Neuron (in vitro differentiated cells): ENCODE measurements around the gene CSNK2B.

Source experiments
- H2AFZ ChIP-seq: one replicate; pipeline ENCODE4 v1.6.1; 2013; ENCODE audit warnings: low read depth, mild to moderate bottlenecking, inconsistent platforms, low read length, moderate library complexity
- H3K27me3 ChIP-seq: one replicate; pipeline ENCODE4 v1.6.1; 2013; ENCODE audit warnings: low read length; ENCODE audit not compliant: insufficient read depth
- H3K36me3 ChIP-seq: one replicate; pipeline ENCODE4 v1.6.1; 2013; ENCODE audit warnings: low read length; ENCODE audit not compliant: insufficient read depth
- H3K4me1 ChIP-seq: one replicate; pipeline ENCODE4 v1.6.1; 2013; ENCODE audit warnings: low read length; ENCODE audit not compliant: insufficient read depth
- H3K4me3 ChIP-seq: 2 replicates; pipeline ENCODE4 v1.5.1; 2013; ENCODE audit warnings: mild to moderate bottlenecking, low read length, moderate library complexity
- H3K9me3 ChIP-seq: one replicate; pipeline ENCODE4 v1.6.1; 2013; ENCODE audit warnings: low read length

Gene CSNK2B

DNA sequence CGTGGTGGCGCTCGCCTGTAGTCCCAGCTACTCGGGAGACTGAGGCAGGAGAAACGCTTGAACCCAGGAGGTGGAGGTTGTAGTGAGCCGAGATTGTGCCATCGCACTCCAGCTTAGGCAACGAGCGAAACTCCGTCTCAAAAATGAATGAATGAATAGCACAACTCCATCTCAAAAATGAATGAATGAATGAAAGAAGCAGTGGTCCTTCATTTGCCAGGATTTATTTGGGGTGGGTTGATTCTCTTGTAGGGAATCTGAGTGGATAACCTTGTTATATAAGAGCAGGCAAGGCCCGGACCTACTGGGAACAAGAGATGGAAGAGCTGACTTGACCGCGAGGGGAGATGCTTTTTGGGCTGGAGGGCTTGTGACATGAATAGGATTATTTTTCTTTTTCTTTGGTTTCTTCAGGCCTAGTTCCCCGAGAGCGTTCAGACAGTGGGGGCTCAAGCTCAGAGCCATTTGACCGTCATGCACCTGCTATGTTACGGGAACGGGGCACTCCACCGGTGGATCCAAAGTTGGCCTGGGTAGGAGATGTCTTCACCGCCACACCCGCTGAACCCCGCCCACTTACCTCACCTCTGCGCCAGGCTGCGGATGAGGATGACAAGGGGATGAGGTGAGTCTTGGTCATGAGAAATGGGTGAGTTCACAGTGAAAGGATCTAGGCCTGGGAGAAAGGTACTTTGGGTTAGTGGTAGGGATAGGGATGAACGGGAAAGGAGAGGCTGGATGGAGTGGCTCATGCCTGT is 35.5 kb upstream of the CSNK2B start:
- H3K9me3 ChIP-seq = no peaks in the 10 kb centered on the region
- H3K4me1 ChIP-seq = no peaks in the 10 kb centered on the region
- H3K4me3 ChIP-seq = no peak overlapping the region
- no peak overlapping the region for H2AFZ ChIP-seq
- peaks cover 98% of the 10 kb centered on the region for H3K36me3 ChIP-seq
- no peaks in the 10 kb centered on the region for H3K27me3 ChIP-seq

DNA sequence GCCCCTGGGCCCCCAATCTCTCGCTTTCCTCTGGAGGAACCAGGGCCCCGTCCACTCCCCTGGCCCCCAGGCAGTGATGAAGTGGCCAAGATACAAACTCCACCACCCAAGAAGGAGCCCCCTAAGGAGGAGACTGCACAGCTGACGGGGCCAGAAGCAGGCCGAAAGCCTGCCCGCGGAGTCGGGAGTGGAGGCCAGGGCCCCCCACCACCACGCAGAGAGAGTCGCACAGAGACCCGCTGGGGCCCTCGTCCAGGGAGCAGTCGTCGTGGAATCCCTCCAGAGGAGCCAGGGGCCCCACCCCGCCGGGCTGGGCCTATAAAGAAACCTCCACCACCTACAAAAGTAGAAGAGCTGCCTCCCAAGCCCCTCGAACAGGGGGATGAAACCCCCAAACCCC is 34.7 kb upstream of the CSNK2B start:
- Histone ChIP-seq H3K4me3 (no peak overlapping the region), H2AFZ (no peak overlapping the region), H3K36me3 (peaks cover 98% of the 10 kb centered on the region), H3K9me3 (no peaks in the 10 kb centered on the region), H3K27me3 (no peaks in the 10 kb centered on the region), H3K4me1 (no peaks in the 10 kb centered on the region)

DNA sequence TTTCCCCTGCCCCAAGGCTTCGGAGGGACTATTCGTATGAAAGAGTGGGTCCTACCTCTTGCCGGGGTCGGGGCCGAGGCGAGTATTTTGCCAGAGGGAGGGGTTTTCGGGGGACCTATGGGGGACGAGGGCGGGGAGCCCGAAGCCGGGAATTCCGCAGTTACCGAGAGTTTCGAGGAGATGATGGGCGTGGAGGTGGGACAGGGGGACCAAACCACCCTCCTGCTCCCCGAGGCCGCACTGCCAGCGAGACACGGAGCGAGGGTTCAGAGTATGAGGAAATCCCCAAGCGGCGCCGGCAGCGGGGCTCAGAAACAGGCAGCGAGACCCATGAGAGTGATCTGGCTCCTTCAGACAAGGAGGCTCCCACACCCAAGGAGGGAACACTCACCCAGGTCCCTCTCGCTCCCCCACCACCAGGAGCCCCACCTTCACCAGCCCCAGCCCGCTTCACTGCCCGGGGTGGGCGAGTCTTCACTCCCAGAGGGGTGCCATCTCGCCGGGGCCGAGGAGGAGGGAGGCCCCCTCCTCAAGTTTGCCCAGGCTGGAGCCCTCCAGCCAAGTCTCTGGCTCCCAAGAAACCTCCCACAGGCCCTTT is 34.1 kb upstream of the CSNK2B start:
- no peaks in the 10 kb centered on the region for H3K4me1 ChIP-seq
- H3K36me3 ChIP-seq = peaks cover 98% of the 10 kb centered on the region
- H2AFZ ChIP-seq = no peak overlapping the region
- no peaks in the 10 kb centered on the region for H3K9me3 ChIP-seq
- no peaks in the 10 kb centered on the region for H3K27me3 ChIP-seq
- no peak overlapping the region for H3K4me3 ChIP-seq

DNA sequence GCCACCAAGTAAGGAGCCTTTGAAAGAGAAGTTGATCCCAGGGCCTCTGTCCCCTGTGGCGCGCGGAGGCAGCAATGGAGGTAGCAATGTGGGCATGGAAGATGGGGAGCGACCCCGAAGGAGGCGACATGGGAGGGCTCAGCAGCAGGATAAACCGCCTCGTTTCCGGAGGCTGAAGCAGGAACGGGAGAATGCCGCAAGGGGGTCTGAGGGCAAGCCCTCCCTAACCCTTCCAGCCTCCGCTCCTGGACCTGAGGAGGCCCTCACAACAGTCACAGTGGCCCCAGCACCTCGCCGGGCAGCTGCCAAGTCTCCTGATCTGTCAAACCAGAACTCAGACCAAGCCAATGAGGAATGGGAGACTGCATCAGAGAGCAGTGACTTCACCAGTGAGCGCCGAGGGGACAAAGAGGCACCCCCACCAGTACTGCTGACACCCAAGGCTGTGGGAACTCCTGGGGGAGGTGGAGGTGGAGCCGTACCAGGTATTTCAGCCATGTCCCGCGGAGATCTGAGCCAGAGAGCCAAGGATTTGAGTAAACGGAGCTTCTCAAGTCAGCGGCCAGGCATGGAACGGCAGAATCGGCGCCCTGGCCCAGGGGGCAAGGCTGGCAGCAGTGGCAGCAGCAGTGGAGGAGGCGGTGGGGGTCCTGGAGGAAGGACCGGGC is 33.5 kb upstream of the CSNK2B start:
- Histone ChIP-seq H3K36me3 (peaks cover 98% of the 10 kb centered on the region), H3K4me1 (no peaks in the 10 kb centered on the region), H3K27me3 (no peaks in the 10 kb centered on the region), H2AFZ (no peak overlapping the region), H3K9me3 (no peaks in the 10 kb centered on the region), H3K4me3 (no peak overlapping the region)

DNA sequence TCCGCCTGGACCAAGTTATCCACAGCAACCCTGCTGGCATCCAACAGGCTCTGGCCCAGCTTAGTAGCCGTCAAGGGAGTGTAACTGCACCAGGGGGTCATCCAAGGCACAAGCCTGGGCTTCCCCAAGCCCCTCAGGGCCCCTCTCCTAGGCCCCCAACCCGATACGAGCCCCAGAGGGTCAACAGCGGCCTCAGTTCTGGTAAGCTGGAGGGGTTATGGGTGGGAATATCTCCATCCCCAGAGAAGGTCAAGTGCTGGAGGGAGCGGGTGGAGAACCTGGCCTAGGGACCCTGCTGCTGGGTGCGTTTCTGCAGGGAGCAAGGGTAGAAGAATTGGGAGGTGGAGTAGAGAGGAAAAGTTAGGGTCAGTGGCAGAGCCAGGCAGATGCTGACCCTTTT is 32.4 kb upstream of the CSNK2B start:
- Histone ChIP-seq H3K9me3 (no peaks in the 10 kb centered on the region), H3K36me3 (peaks cover 97% of the 10 kb centered on the region), H3K4me1 (no peaks in the 10 kb centered on the region), H2AFZ (no peak overlapping the region), H3K27me3 (no peaks in the 10 kb centered on the region), H3K4me3 (no peak overlapping the region)

DNA sequence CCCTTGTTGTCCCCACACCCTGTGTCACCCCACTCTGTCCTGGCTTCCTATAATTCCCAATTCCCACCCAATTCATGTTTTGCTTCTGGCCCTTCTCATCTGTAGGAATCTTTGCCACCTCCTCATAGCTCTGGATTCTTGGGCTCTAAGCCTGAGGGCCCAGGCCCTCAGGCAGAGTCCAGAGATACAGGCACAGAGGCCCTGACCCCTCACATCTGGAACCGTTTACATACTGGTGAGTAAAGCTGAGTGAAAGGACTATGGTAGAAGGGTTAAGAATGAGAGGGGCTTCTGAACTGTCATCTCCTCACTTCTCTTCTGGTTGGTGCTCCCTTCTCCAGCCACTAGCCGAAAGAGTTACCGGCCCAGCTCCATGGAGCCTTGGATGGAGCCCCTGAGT is 31.7 kb upstream of the CSNK2B start:
- Histone ChIP-seq H3K9me3 (no peaks in the 10 kb centered on the region), H3K4me3 (no peak overlapping the region), H3K4me1 (no peaks in the 10 kb centered on the region), H3K27me3 (no peaks in the 10 kb centered on the region), H3K36me3 (peaks cover 96% of the 10 kb centered on the region), H2AFZ (no peak overlapping the region)

DNA sequence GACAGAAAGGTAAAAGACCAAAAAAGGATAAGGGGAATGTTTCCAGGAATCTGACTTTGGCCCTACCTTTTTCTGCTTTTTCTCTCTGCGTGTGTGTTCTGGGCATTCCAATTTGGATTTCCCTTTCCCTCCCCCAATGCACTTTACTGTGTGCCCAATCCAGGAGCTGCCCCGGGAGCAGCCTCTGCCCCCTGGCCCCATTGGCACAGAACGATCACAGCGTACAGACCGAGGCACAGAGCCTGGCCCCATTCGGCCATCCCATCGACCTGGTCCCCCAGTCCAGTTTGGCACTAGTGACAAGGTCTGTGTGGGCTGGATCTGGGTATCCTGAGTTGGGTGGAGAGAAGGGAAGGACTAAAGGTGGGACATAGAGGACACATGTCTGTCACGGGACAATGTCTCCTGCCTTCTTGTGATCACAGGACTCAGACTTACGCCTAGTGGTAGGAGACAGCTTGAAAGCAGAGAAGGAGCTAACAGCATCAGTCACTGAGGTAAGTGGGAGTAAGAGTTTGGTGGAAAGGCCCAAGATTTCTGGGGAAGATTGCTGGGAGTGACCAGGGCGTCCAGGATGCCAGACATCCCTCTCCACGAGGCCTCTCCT is 30.8 kb upstream of the CSNK2B start:
- H3K4me1 ChIP-seq = no peaks in the 10 kb centered on the region
- H3K27me3 ChIP-seq = no peaks in the 10 kb centered on the region
- H3K9me3 ChIP-seq = no peaks in the 10 kb centered on the region
- H2AFZ ChIP-seq = no peak overlapping the region
- H3K4me3 ChIP-seq = no peak overlapping the region
- peaks cover 97% of the 10 kb centered on the region for H3K36me3 ChIP-seq

DNA sequence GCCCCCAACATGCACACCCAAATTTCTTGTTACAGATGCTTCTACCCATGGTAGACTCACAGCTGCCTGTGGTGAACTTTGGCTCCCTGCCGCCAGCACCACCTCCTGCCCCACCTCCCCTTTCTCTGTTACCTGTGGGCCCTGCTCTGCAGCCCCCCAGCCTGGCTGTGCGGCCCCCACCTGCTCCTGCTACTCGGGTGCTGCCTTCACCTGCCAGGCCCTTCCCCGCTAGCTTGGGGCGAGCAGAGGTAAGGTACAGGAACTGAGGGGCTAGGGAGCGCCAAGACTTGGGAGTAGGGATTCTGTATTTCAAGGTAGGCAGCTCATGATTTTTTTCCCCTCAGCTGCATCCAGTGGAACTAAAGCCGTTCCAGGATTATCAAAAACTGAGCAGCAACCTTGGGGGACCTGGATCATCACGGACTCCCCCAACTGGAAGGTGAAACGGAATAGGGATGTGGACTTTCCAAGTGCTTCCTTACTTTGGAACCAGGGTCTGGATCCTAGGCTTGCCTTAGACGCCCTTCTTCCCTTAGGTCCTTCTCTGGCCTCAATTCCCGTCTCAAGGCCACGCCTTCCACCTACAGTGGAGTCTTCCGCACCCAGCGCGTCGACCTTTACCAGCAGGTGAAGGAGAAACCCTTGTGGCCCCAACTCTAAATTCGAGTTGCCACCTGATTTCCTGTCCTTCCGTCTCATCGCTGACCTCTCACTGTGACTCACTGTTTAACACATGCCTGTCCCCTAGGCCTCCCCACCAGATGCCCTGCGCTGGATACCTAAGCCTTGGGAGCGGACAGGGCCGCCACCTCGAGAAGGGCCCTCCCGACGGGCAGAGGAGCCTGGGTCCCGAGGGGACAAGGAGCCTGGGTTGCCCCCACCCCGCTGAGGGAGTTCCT is 28.9 kb upstream of the CSNK2B start:
- no peaks in the 10 kb centered on the region for H3K9me3 ChIP-seq
- H2AFZ ChIP-seq = no peak overlapping the region
- no peaks in the 10 kb centered on the region for H3K27me3 ChIP-seq
- H3K4me1 ChIP-seq = no peaks in the 10 kb centered on the region
- no peak overlapping the region for H3K4me3 ChIP-seq
- H3K36me3 ChIP-seq = peaks cover 97% of the 10 kb centered on the region

DNA sequence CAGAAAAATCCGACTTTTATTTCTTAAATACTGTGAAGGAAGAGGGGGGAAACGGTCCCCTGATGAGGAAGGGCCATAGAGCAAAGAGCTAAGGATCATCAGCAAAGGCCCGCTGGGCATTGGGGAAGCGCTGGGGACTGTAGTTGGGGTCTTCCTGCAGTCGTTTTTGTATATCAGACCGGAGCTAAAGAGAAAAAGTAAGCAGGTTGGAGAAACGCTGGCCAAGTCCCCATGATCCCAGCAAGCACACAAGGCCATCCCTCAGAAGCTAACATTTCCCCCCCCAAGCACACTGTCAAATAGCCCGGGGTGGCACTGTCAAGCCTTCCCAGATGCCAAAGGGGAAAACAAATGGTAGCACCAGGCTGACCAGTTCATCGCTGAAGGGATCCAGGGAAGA is 26.8 kb upstream of the CSNK2B start:
- no peaks in the 10 kb centered on the region for H3K9me3 ChIP-seq
- H3K36me3 ChIP-seq = peaks cover 90% of the 10 kb centered on the region
- no peak overlapping the region for H3K4me3 ChIP-seq
- H3K4me1 ChIP-seq = no peaks in the 10 kb centered on the region
- no peaks in the 10 kb centered on the region for H3K27me3 ChIP-seq
- no peak overlapping the region for H2AFZ ChIP-seq

DNA sequence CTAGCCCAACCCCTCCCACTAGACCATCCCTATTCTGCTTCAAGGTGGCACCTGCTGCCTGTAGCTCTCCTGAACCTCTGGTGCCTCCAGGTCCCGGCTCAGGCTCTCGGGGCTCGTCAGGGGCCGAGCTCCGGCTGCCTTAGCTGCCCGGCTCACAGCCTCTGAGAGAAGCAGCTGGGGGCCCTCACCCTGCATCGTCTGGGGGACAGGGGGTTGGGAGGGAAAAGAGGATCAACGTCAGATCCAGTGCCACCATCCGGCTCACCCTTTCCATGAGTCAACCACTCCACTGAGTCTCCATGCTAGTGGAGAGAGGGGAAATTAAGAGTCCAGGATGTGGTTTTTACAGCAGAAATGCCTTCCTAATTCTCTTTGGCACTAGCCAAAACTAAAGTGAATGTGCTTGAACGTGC is 26.4 kb upstream of the CSNK2B start:
- Histone ChIP-seq H3K9me3 (no peaks in the 10 kb centered on the region), H2AFZ (no peak overlapping the region), H3K4me3 (no peak overlapping the region), H3K36me3 (peaks cover 90% of the 10 kb centered on the region), H3K4me1 (no peaks in the 10 kb centered on the region), H3K27me3 (no peaks in the 10 kb centered on the region)

DNA sequence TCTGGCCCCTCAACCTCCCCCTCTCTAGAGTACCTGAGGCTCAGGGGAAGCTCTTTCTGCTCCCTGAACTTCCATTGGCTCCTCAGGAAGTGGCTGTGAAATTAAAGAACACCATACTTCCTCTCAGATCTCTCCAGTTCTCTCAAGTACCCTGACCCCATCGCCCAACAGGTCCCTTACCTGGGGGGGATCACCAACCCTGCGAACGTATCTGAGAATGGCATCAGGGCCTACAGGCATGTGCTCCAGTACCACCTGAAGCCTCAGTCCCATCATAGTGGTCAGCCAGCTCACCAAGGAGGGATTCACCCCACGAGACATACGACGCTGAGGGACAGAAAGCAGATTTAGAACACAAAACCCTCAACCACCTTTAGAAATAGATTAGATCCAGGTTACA is 25.3 kb upstream of the CSNK2B start:
- H3K36me3 ChIP-seq = peaks cover 90% of the 10 kb centered on the region

DNA sequence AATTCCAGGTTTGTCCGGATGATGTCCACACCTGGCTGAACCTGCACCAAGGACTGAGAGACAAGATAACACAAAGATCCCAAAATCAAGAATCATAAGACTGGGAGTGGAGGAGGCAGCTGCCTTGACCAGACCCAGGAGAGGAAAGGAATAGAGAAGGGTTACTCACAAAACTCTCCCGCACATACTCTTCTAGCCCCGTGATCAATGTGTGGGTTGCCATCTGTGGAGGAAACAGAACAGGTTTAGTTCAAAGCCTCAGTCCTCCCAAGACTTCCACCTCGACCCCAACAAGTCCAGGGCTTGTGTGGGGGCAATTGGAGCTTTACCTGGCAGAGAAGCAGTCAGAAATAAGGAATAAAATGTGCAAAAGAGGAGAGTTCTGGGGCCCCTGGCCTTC is 24.5 kb upstream of the CSNK2B start:
- H3K4me3 ChIP-seq = no peak overlapping the region
- no peak overlapping the region for H2AFZ ChIP-seq
- H3K9me3 ChIP-seq = no peaks in the 10 kb centered on the region
- no peaks in the 10 kb centered on the region for H3K27me3 ChIP-seq
- H3K36me3 ChIP-seq = peaks cover 89% of the 10 kb centered on the region
- no peaks in the 10 kb centered on the region for H3K4me1 ChIP-seq

More for the DNA sequence above, 25.3 kb upstream of the CSNK2B start:
- Histone ChIP-seq H3K4me1 (no peaks in the 10 kb centered on the region), H3K4me3 (no peak overlapping the region), H3K27me3 (no peaks in the 10 kb centered on the region), H2AFZ (no peak overlapping the region), H3K9me3 (no peaks in the 10 kb centered on the region)
